A673 (cell line): ENCODE measurements around the gene SOD3. TPM values are rescaled to one million over a fixed set of nuclear protein-coding genes. Genes with fewer than 3 reads are reported as not detected.

Experiments
- BruUV-seq: library from RNA; stranded (reverse); fragments of 400-500 nt; replicated peaks from 2 replicates; lab custom pipeline; 2021; lab: Mats Ljungman, UMichigan
- CTCF ChIA-PET: fragments of 300-600 bp; sonication (Branson Sonifier 250); formaldehyde crosslinking; loops from one replicate; lab custom pipeline; 2022; ENCODE audit warnings: antibody characterized with exemption; lab: Charles Lee
- POLR2A ChIA-PET: fragments of 300-600 bp; sonication (Branson Sonifier 250); formaldehyde crosslinking; loops from one replicate; lab custom pipeline; 2022; ENCODE audit warnings: antibody characterized with exemption; ENCODE audit not compliant: low non-redundant PET; lab: Charles Lee
- DNase-seq: peaks from one replicate; pipeline ENCODE4 v3.0.0-alpha.2; 2015; ENCODE audit warnings: low spot score
- H3K27ac ChIP-seq: fragments of 200-600 bp; sonication (generic); 2 replicates; pipeline ENCODE4 v1.5.1; 2016; ENCODE audit warnings: mixed run types, low read depth, mild to moderate bottlenecking, mixed read lengths, antibody characterized with exemption, low read length; ENCODE audit not compliant: poor library complexity, severe bottlenecking
- H3K27me3 ChIP-seq: fragments of 200-600 bp; sonication (generic); replicated peaks from 2 replicates; pipeline ENCODE4 v1.6.1; 2017; ENCODE audit warnings: mixed run types, low read depth, mild to moderate bottlenecking, mixed read lengths, antibody characterized with exemption, low read length; ENCODE audit not compliant: insufficient read depth, poor library complexity
- H3K36me3 ChIP-seq: fragments of 200-600 bp; sonication (generic); 2 replicates; pipeline ENCODE4 v1.6.1; 2016; ENCODE audit warnings: mixed run types, mild to moderate bottlenecking, mixed read lengths, antibody characterized with exemption, low read length; ENCODE audit not compliant: insufficient read depth, poor library complexity, severe bottlenecking
- H3K4me1 ChIP-seq: fragments of 200-600 bp; sonication (generic); 2 replicates; pipeline ENCODE4 v1.6.1; 2017; ENCODE audit warnings: mixed run types, mild to moderate bottlenecking, mixed read lengths, antibody characterized with exemption, low read length; ENCODE audit not compliant: insufficient read depth, poor library complexity, severe bottlenecking
- H3K4me3 ChIP-seq: fragments of 200-600 bp; sonication (generic); 2 replicates; pipeline ENCODE4 v1.5.1; 2016; ENCODE audit warnings: low read depth, mixed run types, mild to moderate bottlenecking, mixed read lengths, low read length; ENCODE audit not compliant: poor library complexity, severe bottlenecking
- H3K9me3 ChIP-seq: fragments of 200-600 bp; sonication (generic); 2 replicates; pipeline ENCODE4 v1.6.1; 2016; ENCODE audit warnings: mixed run types, low read depth, mild to moderate bottlenecking, mixed read lengths, antibody characterized with exemption, low read length; ENCODE audit not compliant: poor library complexity, severe bottlenecking
- EZH2 ChIP-seq: fragments of 200-600 bp; sonication (generic); IDR thresholded peaks from 2 replicates; pipeline ENCODE4 v1.6.1; 2017; ENCODE audit warnings: borderline replicate concordance, low read depth, mild to moderate bottlenecking, mixed read lengths, antibody characterized with exemption, low read length; ENCODE audit not compliant: poor library complexity, severe bottlenecking
- intact Hi-C: fragments of 100-400 bp; cut with micrococcal nuclease; formaldehyde crosslinking; loops from one replicate; pipeline ENCODE4 v1.10.0; 2022; ENCODE audit not compliant: unreplicated experiment
- total RNA-seq: library from RNA; stranded (reverse); gene quantifications from 2 replicates; pipeline ENCODE4 v1.2.3, GENCODE V29; 2021
- TF ChIP-seq, protein P1 (sequence below): fragments of 300-800, 200-600 bp; sonication (generic); conservative IDR thresholded peaks from 2 replicates; pipeline ENCODE4 v1.5.1; 2017; ENCODE audit warnings: low read depth, mild to moderate bottlenecking, antibody characterized with exemption, low read length, moderate library complexity, mixed read lengths

Gene SOD3
- total RNA-seq, 1 experiment from 2014 or later: not detected

DNA sequence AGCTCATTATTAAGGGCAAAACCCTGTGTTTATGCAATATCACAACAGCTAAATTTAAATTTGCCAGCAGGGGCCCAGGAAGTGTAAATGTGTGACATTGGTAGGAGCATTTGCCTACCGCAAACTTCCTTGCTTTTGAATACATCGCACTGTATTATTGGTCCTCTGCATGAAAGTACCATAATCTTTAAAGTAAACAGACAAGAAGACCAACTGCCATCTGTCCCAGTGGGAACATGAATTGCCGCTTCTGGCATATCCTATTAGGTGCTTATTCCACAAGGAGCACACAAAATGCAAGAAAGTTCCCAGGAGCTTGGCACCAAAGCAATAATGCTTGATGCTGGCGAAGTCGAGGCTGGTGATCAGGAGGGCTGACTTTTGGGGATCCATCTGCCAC, 51.3 kb downstream of the SOD3 start:
- BruUV-seq: no TSS peak
- Histone ChIP-seq H3K4me1 (no peaks in the 10 kb centered on the region), H3K4me3 (no peak overlapping the region), H3K9me3 (no peaks in the 10 kb centered on the region), H3K27ac (no peak overlapping the region), H3K27me3 (no peaks in the 10 kb centered on the region), H3K36me3 (no peaks in the 10 kb centered on the region)
- intact Hi-C loops: no loop called here
- ChIA-PET CTCF (no interaction called here), POLR2A (no interaction called here)
- TF ChIP-seq, protein P1, sequence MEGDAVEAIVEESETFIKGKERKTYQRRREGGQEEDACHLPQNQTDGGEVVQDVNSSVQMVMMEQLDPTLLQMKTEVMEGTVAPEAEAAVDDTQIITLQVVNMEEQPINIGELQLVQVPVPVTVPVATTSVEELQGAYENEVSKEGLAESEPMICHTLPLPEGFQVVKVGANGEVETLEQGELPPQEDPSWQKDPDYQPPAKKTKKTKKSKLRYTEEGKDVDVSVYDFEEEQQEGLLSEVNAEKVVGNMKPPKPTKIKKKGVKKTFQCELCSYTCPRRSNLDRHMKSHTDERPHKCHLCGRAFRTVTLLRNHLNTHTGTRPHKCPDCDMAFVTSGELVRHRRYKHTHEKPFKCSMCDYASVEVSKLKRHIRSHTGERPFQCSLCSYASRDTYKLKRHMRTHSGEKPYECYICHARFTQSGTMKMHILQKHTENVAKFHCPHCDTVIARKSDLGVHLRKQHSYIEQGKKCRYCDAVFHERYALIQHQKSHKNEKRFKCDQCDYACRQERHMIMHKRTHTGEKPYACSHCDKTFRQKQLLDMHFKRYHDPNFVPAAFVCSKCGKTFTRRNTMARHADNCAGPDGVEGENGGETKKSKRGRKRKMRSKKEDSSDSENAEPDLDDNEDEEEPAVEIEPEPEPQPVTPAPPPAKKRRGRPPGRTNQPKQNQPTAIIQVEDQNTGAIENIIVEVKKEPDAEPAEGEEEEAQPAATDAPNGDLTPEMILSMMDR: no peak
- TF ChIP-seq EZH2: no peak
- no peak for DNase-seq

DNA sequence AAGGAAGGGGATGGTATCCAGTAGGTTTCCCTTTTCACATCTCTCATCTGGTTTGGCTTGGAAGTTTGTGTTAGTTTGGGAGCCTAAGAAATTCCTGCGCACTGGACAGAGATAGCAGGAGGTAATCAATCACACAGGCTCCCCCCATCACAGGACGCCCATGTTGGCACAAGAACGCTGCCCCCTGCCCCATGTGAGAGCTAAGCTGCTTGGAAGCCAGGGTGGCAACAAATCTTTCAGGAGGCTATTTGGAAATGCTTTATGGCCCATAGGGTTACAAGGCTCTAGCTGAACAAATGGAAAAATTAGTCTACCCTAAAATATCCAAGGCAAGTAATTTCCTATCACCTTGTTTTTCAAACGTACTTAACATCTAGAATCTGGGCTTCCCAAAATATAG, 54.0 kb downstream of the SOD3 start:
- H3K27ac ChIP-seq: no peak overlapping the region

DNA sequence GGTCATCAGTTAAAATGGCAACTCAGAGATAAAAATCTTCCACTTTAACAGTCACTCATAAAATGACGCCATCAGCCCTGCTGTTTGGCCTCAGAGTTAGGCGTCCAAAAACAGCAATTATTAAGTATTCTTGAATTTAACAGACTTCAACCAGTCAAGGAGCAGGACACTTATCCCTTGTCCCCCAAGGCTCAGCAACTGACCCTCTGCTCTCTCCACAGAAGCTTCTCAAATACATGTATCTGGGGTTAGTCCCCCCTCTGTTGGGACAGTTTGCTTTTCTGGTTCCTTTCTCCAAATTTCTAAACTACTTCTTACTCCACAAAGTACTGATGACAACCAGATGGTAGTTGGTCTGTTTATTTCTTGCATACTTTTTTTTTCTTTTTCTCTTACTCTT, 54.4 kb downstream of the SOD3 start:
- no TSS peak for BruUV-seq
- Histone ChIP-seq H3K9me3 (no peaks in the 10 kb centered on the region), H3K36me3 (no peaks in the 10 kb centered on the region), H3K27me3 (no peaks in the 10 kb centered on the region), H3K27ac (no peak overlapping the region), H3K4me1 (no peaks in the 10 kb centered on the region), H3K4me3 (no peak overlapping the region)
- ChIA-PET POLR2A (no interaction called here), CTCF (no interaction called here)
- intact Hi-C loops: no loop called here
- TF ChIP-seq, protein P1: no peak
- no peak for TF ChIP-seq EZH2
- no peak for DNase-seq

More for the DNA sequence above, 54.0 kb downstream of the SOD3 start:
- Histone ChIP-seq H3K4me1 (no peaks in the 10 kb centered on the region), H3K9me3 (no peaks in the 10 kb centered on the region), H3K36me3 (no peaks in the 10 kb centered on the region), H3K27me3 (no peaks in the 10 kb centered on the region), H3K4me3 (no peak overlapping the region)
- intact Hi-C loops: no loop called here
- CTCF ChIA-PET: no interaction called here
- no peak for TF ChIP-seq EZH2
- TF ChIP-seq, protein P1: no peak
- POLR2A ChIA-PET: no interaction called here
- no peak for DNase-seq
- BruUV-seq: no TSS peak

Other genes with a start within 250 kb of the SOD3 start
- gene DHX15, start 211.0 kb upstream of the SOD3 start, total RNA-seq: 201 and 229 TPM in 2 replicates
- 2.8 and 3.1 TPM in 2 replicates for gene CCDC149, start 117.5 kb downstream of the SOD3 start, total RNA-seq
- 0.43 TPM in 1 of 2 replicates, not detected in the other for gene LGI2, start 235.4 kb downstream of the SOD3 start, total RNA-seq